ENCODE measurements around the gene NQO2.
A peak's percentile ranks its signal among the peaks of the same experiment; 100 is the strongest.

NQO2 gene

DNA sequence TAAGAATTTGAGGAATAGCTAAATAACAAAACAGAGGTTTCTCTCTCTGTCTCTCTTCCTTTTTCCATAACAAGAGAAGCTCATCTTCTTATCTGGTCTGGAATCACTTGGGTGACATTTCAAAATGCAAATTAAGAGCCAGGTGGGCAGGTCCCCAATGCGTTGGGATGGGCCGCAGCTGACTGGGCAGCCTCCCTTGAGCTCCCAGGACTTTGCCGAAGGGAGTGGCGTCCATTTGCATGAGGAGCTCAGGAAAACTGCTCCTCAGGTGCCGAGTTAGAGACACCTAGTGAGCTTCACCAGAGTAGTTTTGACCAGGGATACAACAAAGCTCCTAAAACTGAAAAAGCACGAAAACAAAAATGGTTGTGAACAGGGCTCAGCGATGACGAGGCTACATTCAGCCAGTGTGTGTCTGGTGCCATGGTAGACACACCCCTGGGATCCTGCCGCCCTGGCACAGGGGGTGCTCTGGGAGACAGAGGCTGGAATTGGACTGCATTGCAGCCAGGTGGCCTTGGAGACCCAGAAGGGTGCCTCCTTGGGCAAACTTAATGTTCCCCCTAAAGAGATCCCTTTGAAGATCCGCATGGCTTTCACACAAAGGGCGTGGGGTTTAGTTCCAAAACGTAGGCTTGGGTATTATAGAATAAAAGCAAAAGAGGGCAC, 14.8 kb upstream of the NQO2 start:
- peaks cover 26% of the 10 kb centered on the region for H3K4me1 ChIP-seq (ENCODE audit: control insufficient read depth, insufficient read depth, low read length)
- no peak overlapping the region for H3K4me3 ChIP-seq (ENCODE audit: low read depth, low read length)
- no peak for TF ChIP-seq ZNF292 (tag by site-specific recombination; IDR thresholded peaks at IDR 0.05; ENCODE audit: borderline replicate concordance, low read depth)
- TF ChIP-seq, protein P1, sequence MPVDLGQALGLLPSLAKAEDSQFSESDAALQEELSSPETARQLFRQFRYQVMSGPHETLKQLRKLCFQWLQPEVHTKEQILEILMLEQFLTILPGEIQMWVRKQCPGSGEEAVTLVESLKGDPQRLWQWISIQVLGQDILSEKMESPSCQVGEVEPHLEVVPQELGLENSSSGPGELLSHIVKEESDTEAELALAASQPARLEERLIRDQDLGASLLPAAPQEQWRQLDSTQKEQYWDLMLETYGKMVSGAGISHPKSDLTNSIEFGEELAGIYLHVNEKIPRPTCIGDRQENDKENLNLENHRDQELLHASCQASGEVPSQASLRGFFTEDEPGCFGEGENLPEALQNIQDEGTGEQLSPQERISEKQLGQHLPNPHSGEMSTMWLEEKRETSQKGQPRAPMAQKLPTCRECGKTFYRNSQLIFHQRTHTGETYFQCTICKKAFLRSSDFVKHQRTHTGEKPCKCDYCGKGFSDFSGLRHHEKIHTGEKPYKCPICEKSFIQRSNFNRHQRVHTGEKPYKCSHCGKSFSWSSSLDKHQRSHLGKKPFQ (tag by site-specific recombination; IDR thresholded peaks at IDR 0.05), result no peak
- no peak for TF ChIP-seq ZNF133 (tag by site-specific recombination; IDR thresholded peaks at IDR 0.05)
- TF ChIP-seq GLIS1 (tag by site-specific recombination; IDR thresholded peaks at IDR 0.05), result no peak
- TF ChIP-seq ZNF366 (tag by site-specific recombination; conservative IDR thresholded peaks at IDR 0.05), result no peak
- TF ChIP-seq, protein P2, sequence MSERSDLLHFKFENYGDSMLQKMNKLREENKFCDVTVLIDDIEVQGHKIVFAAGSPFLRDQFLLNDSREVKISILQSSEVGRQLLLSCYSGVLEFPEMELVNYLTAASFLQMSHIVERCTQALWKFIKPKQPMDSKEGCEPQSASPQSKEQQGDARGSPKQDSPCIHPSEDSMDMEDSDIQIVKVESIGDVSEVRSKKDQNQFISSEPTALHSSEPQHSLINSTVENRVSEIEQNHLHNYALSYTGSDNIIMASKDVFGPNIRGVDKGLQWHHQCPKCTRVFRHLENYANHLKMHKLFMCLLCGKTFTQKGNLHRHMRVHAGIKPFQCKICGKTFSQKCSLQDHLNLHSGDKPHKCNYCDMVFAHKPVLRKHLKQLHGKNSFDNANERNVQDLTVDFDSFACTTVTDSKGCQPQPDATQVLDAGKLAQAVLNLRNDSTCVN (tag by site-specific recombination; optimal IDR thresholded peaks at IDR 0.05), result no peak
- TF ChIP-seq ZBTB20 (tag by site-specific recombination; IDR thresholded peaks at IDR 0.05), result no peak
- TF ChIP-seq YY2 (tag by site-specific recombination; IDR thresholded peaks at IDR 0.05), result no peak
- no peak for TF ChIP-seq ZNF132 (tag by site-specific recombination; IDR thresholded peaks at IDR 0.05; ENCODE audit: borderline replicate concordance)
- H3K9me3 ChIP-seq (ENCODE audit: control insufficient read depth, insufficient read depth, low read depth, low read length), result no peaks in the 10 kb centered on the region
- no peaks in the 10 kb centered on the region for H3K36me3 ChIP-seq (ENCODE audit: control insufficient read depth in 2 of 2, insufficient read depth in 1 of 2, low read length in 2 of 2)
- CTCF ChIA-PET, result interaction anchor here (1.0 to 3.2 kb wide), 3 partner anchors 10 to 139 kb away, joined by 6 to 17 read pairs (median 6); no protein-coding TSS in a partner anchor
- peak overlapping the region; percentile 37; the same call in 1 of the 2 replicates for H3K27ac ChIP-seq (ENCODE audit: extremely low read depth, low read depth, low read length)
- POLR2A ChIA-PET, result interaction anchor here (0.6 to 2.3 kb wide), 2 partner anchors 13 to 220 kb away, joined by 5 to 8 read pairs; partner anchors contain the start of genes SERPINB6 and WRNIP1

DNA sequence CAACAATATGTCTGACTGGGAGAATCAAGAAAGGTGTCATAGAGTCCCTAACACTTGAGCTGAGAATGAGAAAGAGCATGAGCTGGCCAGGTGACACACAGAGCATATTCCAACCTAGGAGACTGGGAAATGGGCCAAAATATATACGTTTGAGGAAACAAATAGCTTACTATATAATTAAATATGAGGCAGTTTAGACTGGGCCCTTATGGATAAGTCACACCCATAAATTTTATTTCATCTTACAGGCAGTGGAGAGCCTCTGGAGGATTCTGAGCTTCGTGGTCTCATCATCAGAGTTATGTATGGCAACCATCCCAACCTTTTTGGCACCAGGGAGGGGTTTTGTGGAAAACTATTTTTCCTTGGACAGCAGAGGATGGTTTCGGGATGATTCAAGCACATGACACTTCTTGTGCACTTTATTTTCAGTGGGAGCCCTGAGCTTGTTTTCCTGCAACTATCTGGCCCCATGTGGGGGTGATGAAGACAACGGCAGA, 12.9 kb upstream of the NQO2 start:
- ChIA-PET CTCF (interaction anchor here (0.6 to 5.4 kb wide), 15 partner anchors 11 to 270 kb away, joined by 3 to 72 read pairs (median 6); partner anchors contain the start of gene MYLK4), POLR2A (interaction anchor here (0.7 to 2.4 kb wide), 9 partner anchors 12 to 1034 kb away, joined by 3 to 12 read pairs (median 3); partner anchors contain the start of genes SERPINB1, SERPINB6 and WRNIP1)
- Histone ChIP-seq H3K4me3 (ENCODE audit: low read depth, low read length) (no peak overlapping the region), H3K4me1 (ENCODE audit: control insufficient read depth, insufficient read depth, low read length) (peaks cover 26% of the 10 kb centered on the region), H3K9me3 (ENCODE audit: control insufficient read depth, insufficient read depth, low read depth, low read length) (no peaks in the 10 kb centered on the region), H3K36me3 (ENCODE audit: control insufficient read depth in 2 of 2, insufficient read depth in 1 of 2, low read length in 2 of 2) (no peaks in the 10 kb centered on the region), H3K27ac (ENCODE audit: extremely low read depth, low read depth, low read length) (peak overlapping the region; percentile 53)
- no peak for TF ChIP-seq ZNF48 (tag by site-specific recombination; IDR thresholded peaks at IDR 0.05)
- no peak for TF ChIP-seq ZNF174 (tag by site-specific recombination; IDR thresholded peaks at IDR 0.05)
- TF ChIP-seq ZNF677 (tag by site-specific recombination; IDR thresholded peaks at IDR 0.05), result no peak
- no peak for TF ChIP-seq MZF1 (tag by site-specific recombination; IDR thresholded peaks at IDR 0.05; ENCODE audit: borderline replicate concordance)
- TF ChIP-seq WT1 (tag by site-specific recombination; IDR thresholded peaks at IDR 0.05), result peak; percentile 76
- no peak for TF ChIP-seq ZNF658 (tag by site-specific recombination; IDR thresholded peaks at IDR 0.05)
- TF ChIP-seq, protein P3, sequence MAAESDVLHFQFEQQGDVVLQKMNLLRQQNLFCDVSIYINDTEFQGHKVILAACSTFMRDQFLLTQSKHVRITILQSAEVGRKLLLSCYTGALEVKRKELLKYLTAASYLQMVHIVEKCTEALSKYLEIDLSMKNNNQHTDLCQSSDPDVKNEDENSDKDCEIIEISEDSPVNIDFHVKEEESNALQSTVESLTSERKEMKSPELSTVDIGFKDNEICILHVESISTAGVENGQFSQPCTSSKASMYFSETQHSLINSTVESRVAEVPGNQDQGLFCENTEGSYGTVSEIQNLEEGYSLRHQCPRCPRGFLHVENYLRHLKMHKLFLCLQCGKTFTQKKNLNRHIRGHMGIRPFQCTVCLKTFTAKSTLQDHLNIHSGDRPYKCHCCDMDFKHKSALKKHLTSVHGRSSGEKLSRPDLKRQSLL (tag by site-specific recombination; IDR thresholded peaks at IDR 0.05), result peak; percentile 66
- TF ChIP-seq EGR2 (tag by site-specific recombination; IDR thresholded peaks at IDR 0.05; ENCODE audit: low read depth), result no peak
- TF ChIP-seq RBAK (tag by site-specific recombination; IDR thresholded peaks at IDR 0.05), result no peak
- TF ChIP-seq, protein P4, sequence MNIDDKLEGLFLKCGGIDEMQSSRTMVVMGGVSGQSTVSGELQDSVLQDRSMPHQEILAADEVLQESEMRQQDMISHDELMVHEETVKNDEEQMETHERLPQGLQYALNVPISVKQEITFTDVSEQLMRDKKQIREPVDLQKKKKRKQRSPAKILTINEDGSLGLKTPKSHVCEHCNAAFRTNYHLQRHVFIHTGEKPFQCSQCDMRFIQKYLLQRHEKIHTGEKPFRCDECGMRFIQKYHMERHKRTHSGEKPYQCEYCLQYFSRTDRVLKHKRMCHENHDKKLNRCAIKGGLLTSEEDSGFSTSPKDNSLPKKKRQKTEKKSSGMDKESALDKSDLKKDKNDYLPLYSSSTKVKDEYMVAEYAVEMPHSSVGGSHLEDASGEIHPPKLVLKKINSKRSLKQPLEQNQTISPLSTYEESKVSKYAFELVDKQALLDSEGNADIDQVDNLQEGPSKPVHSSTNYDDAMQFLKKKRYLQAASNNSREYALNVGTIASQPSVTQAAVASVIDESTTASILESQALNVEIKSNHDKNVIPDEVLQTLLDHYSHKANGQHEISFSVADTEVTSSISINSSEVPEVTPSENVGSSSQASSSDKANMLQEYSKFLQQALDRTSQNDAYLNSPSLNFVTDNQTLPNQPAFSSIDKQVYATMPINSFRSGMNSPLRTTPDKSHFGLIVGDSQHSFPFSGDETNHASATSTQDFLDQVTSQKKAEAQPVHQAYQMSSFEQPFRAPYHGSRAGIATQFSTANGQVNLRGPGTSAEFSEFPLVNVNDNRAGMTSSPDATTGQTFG (tag by site-specific recombination; IDR thresholded peaks at IDR 0.05; ENCODE audit: borderline replicate concordance), result no peak
- TF ChIP-seq ZSCAN23 (tag by site-specific recombination; IDR thresholded peaks at IDR 0.05), result no peak
- TF ChIP-seq, protein P2 (tag by site-specific recombination; optimal IDR thresholded peaks at IDR 0.05), result no peak
- TF ChIP-seq, protein P5, sequence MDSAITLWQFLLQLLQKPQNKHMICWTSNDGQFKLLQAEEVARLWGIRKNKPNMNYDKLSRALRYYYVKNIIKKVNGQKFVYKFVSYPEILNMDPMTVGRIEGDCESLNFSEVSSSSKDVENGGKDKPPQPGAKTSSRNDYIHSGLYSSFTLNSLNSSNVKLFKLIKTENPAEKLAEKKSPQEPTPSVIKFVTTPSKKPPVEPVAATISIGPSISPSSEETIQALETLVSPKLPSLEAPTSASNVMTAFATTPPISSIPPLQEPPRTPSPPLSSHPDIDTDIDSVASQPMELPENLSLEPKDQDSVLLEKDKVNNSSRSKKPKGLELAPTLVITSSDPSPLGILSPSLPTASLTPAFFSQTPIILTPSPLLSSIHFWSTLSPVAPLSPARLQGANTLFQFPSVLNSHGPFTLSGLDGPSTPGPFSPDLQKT (IDR thresholded peaks at IDR 0.05; ENCODE audit: borderline replicate concordance, low read depth, low read length), result no peak
- TF ChIP-seq ZNF776 (tag by site-specific recombination; IDR thresholded peaks at IDR 0.05; ENCODE audit: borderline replicate concordance), result no peak
- no peak for TF ChIP-seq ZNF768 (tag by site-specific recombination; IDR thresholded peaks at IDR 0.05)
- no peak for TF ChIP-seq ZNF558 (tag by site-specific recombination; IDR thresholded peaks at IDR 0.05)
- no peak for TF ChIP-seq ZNF544 (tag by site-specific recombination; IDR thresholded peaks at IDR 0.05)
